ENCODE results near the gene NTN1.

- no peak for TF ChIP-seq CTCF (IDR thresholded peaks at IDR 0.05)
- no peak for TF ChIP-seq POLR2AphosphoS5 (IDR thresholded peaks at IDR 0.05; ENCODE audit: low read depth, low read length)
- TF ChIP-seq, protein P1, sequence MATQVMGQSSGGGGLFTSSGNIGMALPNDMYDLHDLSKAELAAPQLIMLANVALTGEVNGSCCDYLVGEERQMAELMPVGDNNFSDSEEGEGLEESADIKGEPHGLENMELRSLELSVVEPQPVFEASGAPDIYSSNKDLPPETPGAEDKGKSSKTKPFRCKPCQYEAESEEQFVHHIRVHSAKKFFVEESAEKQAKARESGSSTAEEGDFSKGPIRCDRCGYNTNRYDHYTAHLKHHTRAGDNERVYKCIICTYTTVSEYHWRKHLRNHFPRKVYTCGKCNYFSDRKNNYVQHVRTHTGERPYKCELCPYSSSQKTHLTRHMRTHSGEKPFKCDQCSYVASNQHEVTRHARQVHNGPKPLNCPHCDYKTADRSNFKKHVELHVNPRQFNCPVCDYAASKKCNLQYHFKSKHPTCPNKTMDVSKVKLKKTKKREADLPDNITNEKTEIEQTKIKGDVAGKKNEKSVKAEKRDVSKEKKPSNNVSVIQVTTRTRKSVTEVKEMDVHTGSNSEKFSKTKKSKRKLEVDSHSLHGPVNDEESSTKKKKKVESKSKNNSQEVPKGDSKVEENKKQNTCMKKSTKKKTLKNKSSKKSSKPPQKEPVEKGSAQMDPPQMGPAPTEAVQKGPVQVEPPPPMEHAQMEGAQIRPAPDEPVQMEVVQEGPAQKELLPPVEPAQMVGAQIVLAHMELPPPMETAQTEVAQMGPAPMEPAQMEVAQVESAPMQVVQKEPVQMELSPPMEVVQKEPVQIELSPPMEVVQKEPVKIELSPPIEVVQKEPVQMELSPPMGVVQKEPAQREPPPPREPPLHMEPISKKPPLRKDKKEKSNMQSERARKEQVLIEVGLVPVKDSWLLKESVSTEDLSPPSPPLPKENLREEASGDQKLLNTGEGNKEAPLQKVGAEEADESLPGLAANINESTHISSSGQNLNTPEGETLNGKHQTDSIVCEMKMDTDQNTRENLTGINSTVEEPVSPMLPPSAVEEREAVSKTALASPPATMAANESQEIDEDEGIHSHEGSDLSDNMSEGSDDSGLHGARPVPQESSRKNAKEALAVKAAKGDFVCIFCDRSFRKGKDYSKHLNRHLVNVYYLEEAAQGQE (IDR thresholded peaks at IDR 0.05; ENCODE audit: insufficient read depth in 1 of 2, low read depth in 2 of 2, low read length in 1 of 2), result no peak
- no peak for TF ChIP-seq TCF7L2 (IDR thresholded peaks at IDR 0.05; ENCODE audit: low read depth, low read length)
These were observed 218.0 kb downstream of the NTN1 start for GRCh38 chr17:9239246-9239792.
